NCI-H2171 (cell line): ENCODE results near the gene SSX2IP.

Experiments used
- DNase-seq: peaks from one replicate; lab custom pipeline; 2025; lab: John Stamatoyannopoulos, UW

Gene SSX2IP

GRCh38 chr1:84711121-84711520 lies 20.9 kb upstream of the SSX2IP start:
- DNase-seq: peak; percentile 58

- no peak for DNase-seq
Measured at GRCh38 chr1:84709131-84709530, 18.9 kb upstream of the SSX2IP start.

GRCh38 chr1:84708031-84708430 lies 17.8 kb upstream of the SSX2IP start:
- no peak for DNase-seq

- no peak for DNase-seq
Measured at GRCh38 chr1:84705513-84705912, 15.3 kb upstream of the SSX2IP start.

GRCh38 chr1:84704872-84705417 lies 14.7 kb upstream of the SSX2IP start:
- DNase-seq: no peak

- no peak for DNase-seq
Measured at GRCh38 chr1:84703431-84703830, 13.2 kb upstream of the SSX2IP start.

- no peak for DNase-seq
Measured at GRCh38 chr1:84702143-84702542, 11.9 kb upstream of the SSX2IP start.

- DNase-seq: no peak
Measured at GRCh38 chr1:84701376-84701775, 11.1 kb upstream of the SSX2IP start.

- no peak for DNase-seq
Measured at GRCh38 chr1:84700070-84700469, 9.8 kb upstream of the SSX2IP start.

GRCh38 chr1:84698151-84699110 lies 8.2 kb upstream of the SSX2IP start:
- no peak for DNase-seq

- DNase-seq: no peak
Measured at GRCh38 chr1:84693785-84694184, 3.5 kb upstream of the SSX2IP start.

- DNase-seq: no peak
Measured at GRCh38 chr1:84693005-84693404, 2.7 kb upstream of the SSX2IP start.

- no peak for DNase-seq
Measured at GRCh38 chr1:84692391-84692790, 2.1 kb upstream of the SSX2IP start.

- DNase-seq: no peak
Measured at GRCh38 chr1:84691122-84691783, 992 bp upstream of the SSX2IP start.

GRCh38 chr1:84689514-84690396 lies 506 bp downstream of the SSX2IP start:
- DNase-seq: peak; percentile 71

- DNase-seq: no peak
Measured at GRCh38 chr1:84688463-84689061, 1.7 kb downstream of the SSX2IP start.

- DNase-seq: no peak
Measured at GRCh38 chr1:84687714-84688462, 2.4 kb downstream of the SSX2IP start.

GRCh38 chr1:84686223-84686622 lies 4.0 kb downstream of the SSX2IP start:
- no peak for DNase-seq

GRCh38 chr1:84683508-84683907 lies 6.8 kb downstream of the SSX2IP start:
- no peak for DNase-seq

- DNase-seq: no peak
Measured at GRCh38 chr1:84682047-84682446, 8.2 kb downstream of the SSX2IP start.
